ENCODE data around the gene GM2A. TPM values are rescaled to one million over a fixed set of nuclear protein-coding genes. Genes with fewer than 3 reads are reported as not detected.

The GM2A gene
- total RNA-seq, 1 experiment from 2014 or later: 133 TPM

DNA sequence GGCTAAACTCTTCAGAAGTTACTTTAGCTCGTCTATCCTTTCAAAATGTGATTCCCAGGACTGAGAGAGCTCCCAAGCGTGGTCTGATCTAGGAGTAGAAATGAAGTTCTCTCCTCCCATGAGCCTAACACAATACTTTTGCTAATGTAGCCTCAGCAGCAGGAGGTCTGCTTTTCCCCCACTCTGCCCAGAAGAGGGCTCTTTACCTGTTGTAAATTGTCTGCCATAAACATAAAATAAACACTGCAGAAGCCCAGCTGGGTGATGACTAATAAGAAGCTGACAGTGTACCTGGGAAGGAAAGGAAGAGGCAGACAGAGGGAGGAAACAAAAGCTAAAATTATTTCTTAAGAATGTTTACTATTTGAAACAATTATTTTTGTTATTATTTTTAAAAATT, 35.2 kb downstream of the GM2A start:
- Histone ChIP-seq H3K9me3 (ENCODE audit: low read length) (no peaks in the 10 kb centered on the region), H3K79me2 (ENCODE audit: low read length) (no peaks in the 10 kb centered on the region), H3K4me3 (ENCODE audit: low read length) (no peak overlapping the region), H3K36me3 (ENCODE audit: insufficient read depth, low read length) (no peaks in the 10 kb centered on the region), H3K9me2 (replicated peaks; ENCODE audit: insufficient read depth, low read length) (no peaks in the 10 kb centered on the region), H3K27ac (ENCODE audit: low read length) (no peak overlapping the region), H4K20me1 (ENCODE audit: insufficient read depth, low read depth, low read length) (no peaks in the 10 kb centered on the region), H3K4me1 (ENCODE audit: low read length) (peaks cover 6% of the 10 kb centered on the region), H3K4me2 (ENCODE audit: low read depth, low read length, poor library complexity, severe bottlenecking) (no peak overlapping the region), H3K27me3 (ENCODE audit: low read length) (no peaks in the 10 kb centered on the region; the same call in 1 of the 2 replicates), H3K9ac (ENCODE audit: low read length) (no peak overlapping the region), H2AFZ (ENCODE audit: low read length) (no peak overlapping the region)
- DNase-seq: no peak

DNA sequence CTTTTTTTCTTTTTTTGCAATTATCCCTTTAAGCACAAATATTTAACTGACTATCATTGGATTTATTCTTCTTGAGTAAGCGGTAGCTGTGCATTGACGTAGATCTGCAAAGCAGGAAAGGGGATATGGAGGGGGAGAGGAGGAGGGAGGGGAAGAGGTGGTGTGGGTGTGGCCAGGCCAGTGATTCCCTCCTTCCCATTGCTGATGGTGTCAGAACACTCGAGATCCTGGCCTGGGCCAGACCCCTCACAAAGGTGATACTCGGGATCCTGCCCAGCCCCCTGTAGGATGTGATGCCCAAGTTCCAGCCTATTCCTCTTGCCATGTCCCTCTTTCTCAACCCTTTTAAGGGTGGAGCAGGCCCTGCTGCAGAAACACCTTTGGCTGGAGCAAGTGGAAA, 40.6 kb downstream of the GM2A start:
- Histone ChIP-seq H3K36me3 (ENCODE audit: insufficient read depth, low read length) (no peaks in the 10 kb centered on the region), H3K4me1 (ENCODE audit: low read length) (peaks cover 3% of the 10 kb centered on the region), H3K4me3 (ENCODE audit: low read length) (no peak overlapping the region), H3K79me2 (ENCODE audit: low read length) (no peaks in the 10 kb centered on the region), H3K4me2 (ENCODE audit: low read depth, low read length, poor library complexity, severe bottlenecking) (no peak overlapping the region), H3K27me3 (ENCODE audit: low read length) (no peaks in the 10 kb centered on the region; the same call in 1 of the 2 replicates), H4K20me1 (ENCODE audit: insufficient read depth, low read depth, low read length) (no peaks in the 10 kb centered on the region), H3K9ac (ENCODE audit: low read length) (no peak overlapping the region), H3K27ac (ENCODE audit: low read length) (no peak overlapping the region), H3K9me3 (ENCODE audit: low read length) (no peaks in the 10 kb centered on the region), H2AFZ (ENCODE audit: low read length) (no peak overlapping the region), H3K9me2 (replicated peaks; ENCODE audit: insufficient read depth, low read length) (no peaks in the 10 kb centered on the region)
- no peak for DNase-seq

DNA sequence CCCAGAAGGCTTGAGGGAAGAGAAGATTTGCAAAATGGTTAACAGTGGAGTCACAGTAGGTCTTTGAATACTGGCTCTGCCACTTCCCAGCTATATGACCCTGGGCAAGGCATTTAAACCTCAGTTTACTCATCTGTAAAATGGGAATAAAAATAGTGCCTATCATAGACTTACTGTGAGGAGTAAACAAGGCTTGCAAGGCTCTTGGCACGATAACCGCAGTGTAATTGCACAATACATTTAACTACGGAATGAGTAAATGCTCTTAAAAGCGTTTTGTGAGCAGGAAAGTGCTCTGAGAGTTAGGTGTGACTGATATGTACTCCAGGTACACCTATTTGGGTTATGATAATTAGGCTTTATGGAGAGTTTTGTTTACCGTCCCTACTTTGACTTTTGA, 42.2 kb downstream of the GM2A start:
- no peaks in the 10 kb centered on the region for H3K9me3 ChIP-seq (ENCODE audit: low read length)
- H3K36me3 ChIP-seq (ENCODE audit: insufficient read depth, low read length): no peaks in the 10 kb centered on the region
- no peaks in the 10 kb centered on the region for H3K79me2 ChIP-seq (ENCODE audit: low read length)
- no peaks in the 10 kb centered on the region for H4K20me1 ChIP-seq (ENCODE audit: insufficient read depth, low read depth, low read length)
- H3K9me2 ChIP-seq (replicated peaks; ENCODE audit: insufficient read depth, low read length): no peaks in the 10 kb centered on the region
- H3K27ac ChIP-seq (ENCODE audit: low read length): no peak overlapping the region
- H3K9ac ChIP-seq (ENCODE audit: low read length): no peak overlapping the region
- no peak overlapping the region for H3K4me3 ChIP-seq (ENCODE audit: low read length)
- no peaks in the 10 kb centered on the region; the same call in 1 of the 2 replicates for H3K27me3 ChIP-seq (ENCODE audit: low read length)
- peaks cover 3% of the 10 kb centered on the region for H3K4me1 ChIP-seq (ENCODE audit: low read length)
- no peak for DNase-seq
- H3K4me2 ChIP-seq (ENCODE audit: low read depth, low read length, poor library complexity, severe bottlenecking): no peak overlapping the region
- no peak overlapping the region for H2AFZ ChIP-seq (ENCODE audit: low read length)

GRCh38 chr5:151295791-151296477, 42.9 kb downstream of the GM2A start:
- Histone ChIP-seq H4K20me1 (ENCODE audit: insufficient read depth, low read depth, low read length) (no peaks in the 10 kb centered on the region), H3K36me3 (ENCODE audit: insufficient read depth, low read length) (no peaks in the 10 kb centered on the region), H3K4me3 (ENCODE audit: low read length) (no peak overlapping the region), H3K9me3 (ENCODE audit: low read length) (no peaks in the 10 kb centered on the region), H3K4me2 (ENCODE audit: low read depth, low read length, poor library complexity, severe bottlenecking) (no peak overlapping the region), H3K79me2 (ENCODE audit: low read length) (no peaks in the 10 kb centered on the region), H2AFZ (ENCODE audit: low read length) (no peak overlapping the region), H3K4me1 (ENCODE audit: low read length) (peaks cover 3% of the 10 kb centered on the region), H3K27ac (ENCODE audit: low read length) (no peak overlapping the region), H3K9me2 (replicated peaks; ENCODE audit: insufficient read depth, low read length) (no peaks in the 10 kb centered on the region), H3K27me3 (ENCODE audit: low read length) (no peaks in the 10 kb centered on the region; the same call in 1 of the 2 replicates), H3K9ac (ENCODE audit: low read length) (no peak overlapping the region)
- no peak for DNase-seq

GRCh38 chr5:151296478-151296830, 43.5 kb downstream of the GM2A start:
- H3K27ac ChIP-seq (ENCODE audit: low read length): no peak overlapping the region
- no peaks in the 10 kb centered on the region for H3K9me3 ChIP-seq (ENCODE audit: low read length)
- H3K4me2 ChIP-seq (ENCODE audit: low read depth, low read length, poor library complexity, severe bottlenecking): no peak overlapping the region
- DNase-seq: no peak
- H4K20me1 ChIP-seq (ENCODE audit: insufficient read depth, low read depth, low read length): no peaks in the 10 kb centered on the region
- no peaks in the 10 kb centered on the region for H3K27me3 ChIP-seq (ENCODE audit: low read length)
- H3K9me2 ChIP-seq (replicated peaks; ENCODE audit: insufficient read depth, low read length): no peaks in the 10 kb centered on the region
- no peak overlapping the region for H3K9ac ChIP-seq (ENCODE audit: low read length)
- H3K4me1 ChIP-seq (ENCODE audit: low read length): peaks cover 3% of the 10 kb centered on the region
- no peaks in the 10 kb centered on the region for H3K36me3 ChIP-seq (ENCODE audit: insufficient read depth, low read length)
- no peak overlapping the region for H2AFZ ChIP-seq (ENCODE audit: low read length)
- no peak overlapping the region for H3K4me3 ChIP-seq (ENCODE audit: low read length)
- no peaks in the 10 kb centered on the region for H3K79me2 ChIP-seq (ENCODE audit: low read length)

DNA sequence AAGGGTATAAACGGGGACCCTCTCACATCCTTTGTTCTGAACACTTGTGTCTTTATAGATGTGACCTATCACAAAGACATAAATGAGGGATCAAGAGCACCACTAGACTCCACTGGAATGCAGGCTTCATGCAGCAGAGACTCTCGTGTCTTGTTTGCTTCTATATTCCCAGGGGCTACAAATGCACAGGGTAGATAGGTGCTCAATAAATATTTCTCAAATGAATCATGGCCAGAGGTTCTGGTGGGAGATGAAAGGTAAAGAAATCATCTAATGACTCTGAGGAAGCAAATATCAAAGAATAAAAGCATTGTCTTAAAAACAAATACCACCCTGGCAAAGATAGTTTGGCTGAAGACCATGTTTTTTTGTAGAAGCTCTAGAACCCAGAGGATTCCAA, 44.0 kb downstream of the GM2A start:
- no peaks in the 10 kb centered on the region for H3K9me2 ChIP-seq (replicated peaks; ENCODE audit: insufficient read depth, low read length)
- no peaks in the 10 kb centered on the region for H4K20me1 ChIP-seq (ENCODE audit: insufficient read depth, low read depth, low read length)
- no peaks in the 10 kb centered on the region for H3K9me3 ChIP-seq (ENCODE audit: low read length)
- H3K9ac ChIP-seq (ENCODE audit: low read length): no peak overlapping the region
- no peak for DNase-seq
- no peak overlapping the region for H3K4me2 ChIP-seq (ENCODE audit: low read depth, low read length, poor library complexity, severe bottlenecking)
- no peaks in the 10 kb centered on the region for H3K36me3 ChIP-seq (ENCODE audit: insufficient read depth, low read length)
- H3K27me3 ChIP-seq (ENCODE audit: low read length): no peaks in the 10 kb centered on the region
- no peak overlapping the region for H3K4me3 ChIP-seq (ENCODE audit: low read length)
- no peak overlapping the region for H3K27ac ChIP-seq (ENCODE audit: low read length)
- no peaks in the 10 kb centered on the region for H3K79me2 ChIP-seq (ENCODE audit: low read length)
- H2AFZ ChIP-seq (ENCODE audit: low read length): no peak overlapping the region
- H3K4me1 ChIP-seq (ENCODE audit: low read length): peaks cover 3% of the 10 kb centered on the region

DNA sequence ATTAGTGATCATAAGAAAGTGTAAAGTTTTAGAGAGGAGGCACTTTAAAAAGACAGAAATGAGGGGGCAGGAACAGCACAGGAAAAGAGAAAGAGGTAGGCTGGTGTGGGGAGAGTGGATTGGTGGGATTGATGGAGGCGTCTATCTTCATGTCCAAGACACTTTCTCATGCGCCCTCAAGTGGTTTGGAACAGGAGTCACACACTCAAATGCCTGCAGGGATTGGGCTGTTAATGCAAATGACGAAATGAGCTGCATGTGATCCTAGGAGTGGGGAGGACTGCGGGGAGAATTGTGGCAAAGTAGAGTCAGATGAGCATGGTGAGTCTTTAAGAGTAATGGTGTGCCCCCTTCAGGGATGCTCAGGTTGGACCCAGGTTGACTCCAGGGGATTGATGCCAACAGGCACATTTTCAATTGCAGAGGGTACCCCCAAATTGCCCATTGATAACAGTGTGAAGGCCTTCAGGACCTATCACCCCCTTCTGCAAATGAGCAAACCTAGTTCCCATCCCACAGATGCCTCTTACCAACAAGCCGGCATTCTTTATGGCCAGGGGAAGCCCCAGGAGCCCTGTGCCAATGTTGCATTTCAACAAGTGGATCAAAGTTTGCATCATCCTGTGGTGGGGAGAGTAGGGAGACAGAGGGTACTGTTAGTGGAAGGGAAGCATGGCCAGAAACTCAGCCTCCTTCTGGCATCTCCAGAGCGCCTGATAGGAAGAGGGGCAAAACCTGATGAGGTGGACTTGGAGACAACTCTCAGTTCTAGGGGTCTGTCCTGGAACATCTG, 45.3 kb downstream of the GM2A start:
- H3K9me3 ChIP-seq (ENCODE audit: low read length): no peaks in the 10 kb centered on the region
- no peaks in the 10 kb centered on the region for H4K20me1 ChIP-seq (ENCODE audit: insufficient read depth, low read depth, low read length)
- H3K27ac ChIP-seq (ENCODE audit: low read length): no peak overlapping the region
- H3K4me2 ChIP-seq (ENCODE audit: low read depth, low read length, poor library complexity, severe bottlenecking): no peak overlapping the region
- H3K27me3 ChIP-seq (ENCODE audit: low read length): no peaks in the 10 kb centered on the region
- H3K9me2 ChIP-seq (replicated peaks; ENCODE audit: insufficient read depth, low read length): no peaks in the 10 kb centered on the region
- H3K4me3 ChIP-seq (ENCODE audit: low read length): no peak overlapping the region
- H2AFZ ChIP-seq (ENCODE audit: low read length): no peak overlapping the region
- H3K4me1 ChIP-seq (ENCODE audit: low read length): peaks cover 3% of the 10 kb centered on the region
- no peaks in the 10 kb centered on the region for H3K79me2 ChIP-seq (ENCODE audit: low read length)
- no peaks in the 10 kb centered on the region for H3K36me3 ChIP-seq (ENCODE audit: insufficient read depth, low read length)
- DNase-seq: peak; percentile 86
- H3K9ac ChIP-seq (ENCODE audit: low read length): no peak overlapping the region

DNA sequence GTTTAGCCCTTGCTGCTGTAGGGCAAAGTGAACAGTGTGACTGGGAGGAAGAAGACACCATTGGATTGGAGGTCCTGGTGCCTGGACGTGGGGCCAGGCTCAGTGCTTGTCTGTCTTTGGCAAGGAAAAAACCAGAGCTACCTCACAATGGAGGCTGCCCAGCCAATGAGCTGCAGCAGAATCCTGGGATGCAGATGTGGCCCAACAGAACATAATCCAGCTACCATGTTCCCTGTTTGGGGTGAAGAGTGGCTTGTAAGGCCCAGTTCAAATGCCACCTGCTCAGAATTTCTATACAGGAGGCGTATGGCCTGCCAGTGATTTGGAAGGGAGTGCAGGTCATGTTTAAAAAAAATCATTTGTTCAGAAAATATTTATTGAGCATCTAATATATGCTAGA, 50.7 kb downstream of the GM2A start, which contains the start of gene SLC36A3:
Gene SLC36A3, minus strand, starts transcription at position 101 of the 400 bp plus-strand sequence. CDS start 412 bp downstream, outside the sequence.
- Histone ChIP-seq H3K27me3 (ENCODE audit: low read length) (no peaks in the 10 kb centered on the region), H3K4me2 (ENCODE audit: low read depth, low read length, poor library complexity, severe bottlenecking) (no peak within 1 kb of the TSS), H3K9ac (ENCODE audit: low read length) (no peak within 1 kb of the TSS), H3K4me1 (ENCODE audit: low read length) (no peaks in the 10 kb centered on the region), H3K36me3 (ENCODE audit: insufficient read depth, low read length) (no peaks in the 10 kb centered on the region), H2AFZ (ENCODE audit: low read length) (no peak within 1 kb of the TSS), H3K4me3 (ENCODE audit: low read length) (no peak within 1 kb of the TSS), H4K20me1 (ENCODE audit: insufficient read depth, low read depth, low read length) (no peaks in the 10 kb centered on the region), H3K79me2 (ENCODE audit: low read length) (no peaks in the 10 kb centered on the region), H3K9me3 (ENCODE audit: low read length) (no peaks in the 10 kb centered on the region), H3K27ac (ENCODE audit: low read length) (no peak within 1 kb of the TSS), H3K9me2 (replicated peaks; ENCODE audit: insufficient read depth, low read length) (no peaks in the 10 kb centered on the region)
- no peak for DNase-seq

Measured in Karpas-422 (cell line).